H1 (cell line): ENCODE results near the gene MIA2. TPM values are rescaled to one million over a fixed set of nuclear protein-coding genes. Genes with fewer than 3 reads are reported as not detected.

Experiments used
- CTCF ChIA-PET: fragments of 300-600 bp; sonication (Branson Sonifier 250); formaldehyde crosslinking; loops from one replicate; lab custom pipeline; 2021; ENCODE audit not compliant: partially characterized antibody; lab: Charles Lee
- POLR2A ChIA-PET: fragments of 300-600 bp; sonication (Branson Sonifier 250); formaldehyde crosslinking; loops from one replicate; lab custom pipeline; 2021; ENCODE audit warnings: inconsistent platforms; ENCODE audit not compliant: partially characterized antibody; lab: Charles Lee
- DNase-seq, 2 experiments: peaks; one replicate each; pipeline versions ENCODE4 v3.0.0 to v3.0.0-alpha.2; 2010 to 2022; ENCODE audit warnings: low spot score in 2 of 2, low read depth in 1 of 2, mixed read lengths in 1 of 2
- FAIRE-seq: peaks from 2 replicates; lab custom pipeline; 2011; peaks lifted over from hg19 to GRCh38; lab: Jason Lieb, UNC
- H2AFZ ChIP-seq: 2 replicates; pipeline ENCODE4 v1.8.1; 2012; ENCODE audit warnings: low read length, inconsistent platforms
- H2AK5ac ChIP-seq: 2 replicates; pipeline ENCODE4 v1.6.1; 2013; ENCODE audit warnings: low read depth, low read length
- H2BK120ac ChIP-seq: replicated peaks from 2 replicates; pipeline ENCODE3; 2013; ENCODE audit warnings: low read depth, low read length, inconsistent platforms
- H2BK12ac ChIP-seq: 2 replicates; pipeline ENCODE4 v1.6.1; 2013; ENCODE audit warnings: low read depth, low read length
- H2BK15ac ChIP-seq: 2 replicates; pipeline ENCODE4 v1.6.1; 2013; ENCODE audit warnings: low read length
- H2BK20ac ChIP-seq: 2 replicates; pipeline ENCODE4 v1.6.1; 2013; ENCODE audit warnings: low read length
- H2BK5ac ChIP-seq: 2 replicates; pipeline ENCODE4 v1.6.1; 2013; ENCODE audit warnings: low read depth, low read length
- H3K14ac ChIP-seq: 2 replicates; pipeline ENCODE4 v1.6.1; 2013; ENCODE audit warnings: inconsistent platforms; ENCODE audit not compliant: insufficient read length
- H3K18ac ChIP-seq: 2 replicates; pipeline ENCODE4 v1.6.1; 2013; ENCODE audit warnings: low read length; ENCODE audit errors: extremely low read depth
- H3K23ac ChIP-seq: 2 replicates; pipeline ENCODE4 v1.6.1; 2013; ENCODE audit warnings: inconsistent platforms; ENCODE audit not compliant: insufficient read length
- H3K23me2 ChIP-seq: 2 replicates; pipeline ENCODE4 v1.6.1; 2013; ENCODE audit warnings: low read depth, low read length
- H3K27ac ChIP-seq: 2 replicates; pipeline ENCODE4 v1.6.1; 2011; ENCODE audit warnings: low read depth, low read length, inconsistent platforms
- H3K27me3 ChIP-seq, 4 experiments: replicated peaks in 1 of 4; 1 replicate in 1 of 4; 2 replicates in 3 of 4; pipeline versions ENCODE4 v1.6.1 to v1.8.1; 2011 to 2013; ENCODE audit warnings: low read length in 3 of 4, mild to moderate bottlenecking in 3 of 4, inconsistent platforms in 2 of 4, mixed read lengths in 2 of 4, moderate library complexity in 1 of 4; ENCODE audit not compliant: control insufficient read depth in 3 of 4, insufficient read depth in 3 of 4; ENCODE audit errors: extremely low read depth in 1 of 4
- H3K36me3 ChIP-seq, 4 experiments: 2 replicates each; pipeline versions ENCODE4 v1.6.1 to v1.8.1; 2011 to 2013; ENCODE audit warnings: mild to moderate bottlenecking in 4 of 4, low read length in 3 of 4, moderate library complexity in 2 of 4, control low read depth in 1 of 4, inconsistent platforms in 1 of 4; ENCODE audit not compliant: insufficient read depth in 4 of 4, control insufficient read depth in 2 of 4
- H3K4ac ChIP-seq: replicated peaks from 2 replicates; pipeline ENCODE3; 2013; ENCODE audit warnings: low read length, low read depth, mixed read lengths, inconsistent platforms; ENCODE audit not compliant: insufficient read length
- H3K4me1 ChIP-seq, 4 experiments: replicated peaks in 1 of 4; 1 replicate in 1 of 4; 2 replicates in 3 of 4; pipeline versions ENCODE4 v1.6.1 to v1.8.1; 2011 to 2013; ENCODE audit warnings: low read length in 3 of 4, inconsistent platforms in 2 of 4, mixed read lengths in 1 of 4; ENCODE audit not compliant: insufficient read depth in 4 of 4, control insufficient read depth in 3 of 4
- H3K4me2 ChIP-seq, 2 experiments: 2 replicates each; pipeline versions ENCODE4 v1.6.1 to v1.8.1; 2011 to 2013; ENCODE audit warnings: low read depth in 2 of 2, low read length in 2 of 2, control low read depth in 1 of 2, inconsistent platforms in 1 of 2, mild to moderate bottlenecking in 1 of 2; ENCODE audit not compliant: insufficient read depth in 1 of 2
- H3K4me3 ChIP-seq, 4 experiments: fragments of 200-600, 300-600 bp in 1 of 4; sonication (generic), shearing (Covaris generic), sonication (Bioruptor Twin) in 1 of 4; 2 replicates each; pipeline versions ENCODE4 v1.5.1 to v1.8.1; 2011 to 2016; ENCODE audit warnings: low read length in 4 of 4, low read depth in 3 of 4, control low read depth in 2 of 4, inconsistent platforms in 2 of 4, mild to moderate bottlenecking in 2 of 4, mixed read lengths in 1 of 4, moderate library complexity in 1 of 4; ENCODE audit not compliant: insufficient read depth in 2 of 4; ENCODE audit errors: extremely low read depth in 1 of 4
- H3K56ac ChIP-seq: replicated peaks from 2 replicates; pipeline ENCODE3; 2013; ENCODE audit warnings: low read depth, mild to moderate bottlenecking, mixed read lengths, low read length, inconsistent platforms; ENCODE audit not compliant: insufficient read length
- H3K79me1 ChIP-seq: 2 replicates; pipeline ENCODE4 v1.6.1; 2013; ENCODE audit warnings: low read depth, low read length, control low read depth
- H3K79me2 ChIP-seq, 2 experiments: 2 replicates each; pipeline versions ENCODE4 v1.6.1 to v1.8.1; 2012 to 2013; ENCODE audit warnings: low read length in 2 of 2, mild to moderate bottlenecking in 2 of 2, inconsistent platforms in 1 of 2; ENCODE audit not compliant: insufficient read depth in 2 of 2, control insufficient read depth in 1 of 2
- H3K9ac ChIP-seq, 4 experiments: replicated peaks in 1 of 4; 1 replicate in 1 of 4; 2 replicates in 3 of 4; pipeline versions ENCODE4 v1.6.1 to v1.8.1; 2011 to 2013; ENCODE audit warnings: low read depth in 3 of 4, low read length in 3 of 4, control low read depth in 2 of 4, mild to moderate bottlenecking in 2 of 4, moderate library complexity in 2 of 4, inconsistent platforms in 1 of 4; ENCODE audit errors: extremely low read depth in 1 of 4
- H3K9me3 ChIP-seq, 2 experiments: 2 replicates each; pipeline versions ENCODE4 v1.6.1 to v1.8.1; 2012 to 2013; ENCODE audit warnings: mild to moderate bottlenecking in 2 of 2, moderate library complexity in 2 of 2, control low read depth in 1 of 2, inconsistent platforms in 1 of 2, low read depth in 1 of 2, low read length in 1 of 2, mixed read lengths in 1 of 2; ENCODE audit not compliant: insufficient read depth in 2 of 2
- H4K20me1 ChIP-seq, 2 experiments: replicated peaks in 1 of 2; 2 replicates each; pipeline versions ENCODE3 to v1.8.1; 2011 to 2013; ENCODE audit warnings: inconsistent platforms in 2 of 2, low read length in 2 of 2, mild to moderate bottlenecking in 1 of 2; ENCODE audit not compliant: insufficient read depth in 2 of 2, control insufficient read depth in 1 of 2
- H4K5ac ChIP-seq: 2 replicates; pipeline ENCODE4 v1.6.1; 2013; ENCODE audit warnings: low read length, low read depth, mixed read lengths, inconsistent platforms; ENCODE audit not compliant: insufficient read length
- H4K8ac ChIP-seq: 2 replicates; pipeline ENCODE4 v1.8.0; 2013; ENCODE audit warnings: mild to moderate bottlenecking, moderate library complexity, low read length, inconsistent platforms; ENCODE audit not compliant: insufficient read depth; ENCODE audit errors: extremely low read depth
- H4K91ac ChIP-seq: replicated peaks from 2 replicates; pipeline ENCODE3; 2013; ENCODE audit warnings: low read length, mixed read lengths, inconsistent platforms; ENCODE audit not compliant: insufficient read length
- EP300 ChIP-seq, 2 experiments: IDR thresholded peaks; 1 replicate in 1 of 2; 2 replicates in 1 of 2; pipeline ENCODE4 v1.6.1; 2011 to 2012; ENCODE audit warnings: low read depth in 2 of 2, low read length in 2 of 2, mild to moderate bottlenecking in 2 of 2, borderline replicate concordance in 1 of 2, inconsistent platforms in 1 of 2, moderate library complexity in 1 of 2
- POU5F1 ChIP-seq: IDR thresholded peaks from 2 replicates; pipeline ENCODE4 v1.6.1; 2011; ENCODE audit warnings: low read depth, mild to moderate bottlenecking, low read length, moderate library complexity
- RAD21 ChIP-seq, 2 experiments: IDR thresholded peaks in 1 of 2; conservative IDR thresholded peaks in 1 of 2; 2 replicates each; pipeline ENCODE4 v1.6.1; 2011; ENCODE audit warnings: low read depth in 2 of 2, low read length in 2 of 2, improper control_type of control experiment in 1 of 2, inconsistent platforms in 1 of 2, mild to moderate bottlenecking in 1 of 2, moderate library complexity in 1 of 2
- SP1 ChIP-seq: IDR thresholded peaks from 2 replicates; pipeline ENCODE4 v1.6.1; 2011; ENCODE audit warnings: low read depth, low read length
- YY1 ChIP-seq: IDR thresholded peaks from 2 replicates; pipeline ENCODE4 v1.6.1; 2011; ENCODE audit warnings: low read depth, mild to moderate bottlenecking, low read length
- ZNF274 ChIP-seq: IDR thresholded peaks from 2 replicates; pipeline ENCODE4 v1.7.0; 2012; ENCODE audit warnings: low read length, borderline replicate concordance; ENCODE audit errors: extremely low read depth
- WGBS, 2 experiments: shearing (Covaris generic) in 1 of 2; methylation state at CpG; one replicate each; pipeline versions ENCODE4 v1.1.6 to v1.1.7; 2013 to 2015; ENCODE audit warnings: low lambda C conversion rate in 2 of 2, mixed read lengths in 2 of 2, inconsistent platforms in 1 of 2, low coverage in 1 of 2, missing lambda C conversion rate in 1 of 2; ENCODE audit not compliant: insufficient replicate concordance in 2 of 2, insufficient coverage in 1 of 2, insufficient read length in 1 of 2; ENCODE audit errors: extremely low coverage in 1 of 2, missing lambda C conversion rate in 1 of 2; 5-methylcytosine and 5-hydroxymethylcytosine counted together
- polyA plus RNA-seq, 7 experiments: library from polyadenylated mRNA; depleted of rRNA in 3 of 7; stranded (reverse) in 5 of 7; unstranded in 2 of 7; fragments of >200 nt in 5 of 7; fragments of 200-250 nt in 2 of 7; gene quantifications; 1 replicate in 5 of 7; 2 replicates in 1 of 7; 4 replicates in 1 of 7; pipeline versions ENCODE4 v1.2.1 to v1.2.3, GENCODE V29; 2011 to 2013; ENCODE audit warnings: missing spikeins in 2 of 7, mixed read lengths in 2 of 7
- total RNA-seq: library from RNA; stranded (reverse); fragmentation: NEBNext Ultra II Directional; extraction: Animal tissue kit (Norgen Biotek cat#: 25700); gene quantifications from 2 replicates; pipeline ENCODE4 v1.2.1, GENCODE V29; 2021
- TF ChIP-seq, protein P1 (sequence below): IDR thresholded peaks from 2 replicates; pipeline ENCODE4 v1.6.1; 2011; ENCODE audit warnings: low read depth, mild to moderate bottlenecking, low read length; ENCODE audit not compliant: insufficient read depth
- TF ChIP-seq, protein P2 (sequence below), 3 experiments: IDR thresholded peaks; 1 replicate in 2 of 3; 2 replicates in 1 of 3; pipeline versions ENCODE4 v1.5.1 to v1.6.1; 2011; ENCODE audit warnings: low read length in 3 of 3, mild to moderate bottlenecking in 3 of 3, inconsistent platforms in 2 of 3, low read depth in 1 of 3, moderate library complexity in 1 of 3; ENCODE audit not compliant: insufficient read depth in 1 of 3; ENCODE audit errors: control extremely low read depth in 1 of 3

The MIA2 gene
- total and polyA plus RNA-seq, 2 of the 8 experiments (the other 6 are each of a cell fraction or from before 2014, with no cell fraction given): 10.1 to 15.0 TPM

- Histone ChIP-seq H2BK15ac (no peak overlapping the region), H2AFZ (no peak overlapping the region), H3K56ac (no peak overlapping the region), H3K27ac (no peak overlapping the region), H3K23me2 (no peaks in the 10 kb centered on the region), H4K8ac (no peak overlapping the region), H3K23ac (no peak overlapping the region), H3K4ac (no peak overlapping the region), H4K5ac (no peak overlapping the region), H2BK20ac (no peak overlapping the region), H2BK120ac (no peak overlapping the region), H3K27me3 (no peaks in the 10 kb centered on the region), H3K4me1 (peaks cover 8 to 10% (median 9%) of the 10 kb centered on the region in 4 experiments), H3K4me2 (no peak overlapping the region), H2BK12ac (no peak overlapping the region), H4K20me1 (no peaks in the 10 kb centered on the region), H3K79me1 (no peaks in the 10 kb centered on the region), H4K91ac (no peak overlapping the region), H2BK5ac (no peak overlapping the region), H3K36me3 (no peaks in the 10 kb centered on the region), H3K79me2 (no peaks in the 10 kb centered on the region), H3K18ac (no peak overlapping the region), H3K14ac (no peak overlapping the region), H3K9ac (no peak overlapping the region), H3K9me3 (no peaks in the 10 kb centered on the region), H3K4me3 (no peak overlapping the region), H2AK5ac (no peak overlapping the region)
- CTCF ChIA-PET: interaction anchor here (0.6 to 2.5 kb wide), 8 partner anchors 46 to 220 kb away, joined by 3 to 12 read pairs (median 4); no protein-coding TSS in a partner anchor
- POLR2A ChIA-PET: interaction anchor here (0.6 to 1.0 kb wide), 4 partner anchors 180 to 264 kb away, joined by 3 to 7 read pairs (median 3); partner anchors contain the start of gene GEMIN2
- DNase-seq (peak; percentile 47 to 63), FAIRE-seq (peak; percentile 87)
- 38% methylated on average over 4 of the region's 4 CpGs; no CpG with 5 or more reads in 1 of the 2 experiments for WGBS, 2 experiments
- TF ChIP-seq RAD21 (IDR thresholded peaks at IDR 0.05 in 1 of 2, conservative IDR thresholded peaks at IDR 0.05 in 1 of 2; ENCODE audit: low read depth in 2 of 2, low read length in 2 of 2): peak; percentile 91 to 94
- TF ChIP-seq POU5F1: no peak
- TF ChIP-seq, protein P1, sequence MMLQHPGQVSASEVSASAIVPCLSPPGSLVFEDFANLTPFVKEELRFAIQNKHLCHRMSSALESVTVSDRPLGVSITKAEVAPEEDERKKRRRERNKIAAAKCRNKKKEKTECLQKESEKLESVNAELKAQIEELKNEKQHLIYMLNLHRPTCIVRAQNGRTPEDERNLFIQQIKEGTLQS: no peak
- TF ChIP-seq EP300 (IDR thresholded peaks at IDR 0.05; ENCODE audit: borderline replicate concordance in 1 of 2, low read depth in 2 of 2, low read length in 2 of 2): no peak
- no peak for TF ChIP-seq YY1
- 0 out of 2 replicates have a peak, but pooled peaks have one; percentile 26 for TF ChIP-seq SP1
- TF ChIP-seq ZNF274: no peak
- TF ChIP-seq, protein P2, sequence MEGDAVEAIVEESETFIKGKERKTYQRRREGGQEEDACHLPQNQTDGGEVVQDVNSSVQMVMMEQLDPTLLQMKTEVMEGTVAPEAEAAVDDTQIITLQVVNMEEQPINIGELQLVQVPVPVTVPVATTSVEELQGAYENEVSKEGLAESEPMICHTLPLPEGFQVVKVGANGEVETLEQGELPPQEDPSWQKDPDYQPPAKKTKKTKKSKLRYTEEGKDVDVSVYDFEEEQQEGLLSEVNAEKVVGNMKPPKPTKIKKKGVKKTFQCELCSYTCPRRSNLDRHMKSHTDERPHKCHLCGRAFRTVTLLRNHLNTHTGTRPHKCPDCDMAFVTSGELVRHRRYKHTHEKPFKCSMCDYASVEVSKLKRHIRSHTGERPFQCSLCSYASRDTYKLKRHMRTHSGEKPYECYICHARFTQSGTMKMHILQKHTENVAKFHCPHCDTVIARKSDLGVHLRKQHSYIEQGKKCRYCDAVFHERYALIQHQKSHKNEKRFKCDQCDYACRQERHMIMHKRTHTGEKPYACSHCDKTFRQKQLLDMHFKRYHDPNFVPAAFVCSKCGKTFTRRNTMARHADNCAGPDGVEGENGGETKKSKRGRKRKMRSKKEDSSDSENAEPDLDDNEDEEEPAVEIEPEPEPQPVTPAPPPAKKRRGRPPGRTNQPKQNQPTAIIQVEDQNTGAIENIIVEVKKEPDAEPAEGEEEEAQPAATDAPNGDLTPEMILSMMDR (IDR thresholded peaks at IDR 0.05; ENCODE audit: control extremely low read depth in 1 of 3, insufficient read depth in 1 of 3, low read depth in 1 of 3, low read length in 3 of 3): peak in 2 of 3 experiments; percentile 58 to 65; a peak in 3 of 4 replicates
These were observed 134.7 kb downstream of the MIA2 start for GRCh38 chr14:39368261-39368959.
